ENCODE measurements around the gene UBALD2. TPM values are rescaled to one million over a fixed set of nuclear protein-coding genes. Genes with fewer than 3 reads are reported as not detected.
"Not testable (repeated sequence)": the region's sequence is repeated elsewhere in the genome, so short reads cannot be mapped to it uniquely, and the experiment has no call there.

Gene UBALD2
- total RNA-seq, 2 donors from 2014 or later, result 75.6 to 113 TPM

- DNase-seq (no peak), ATAC-seq (no peak)
These were observed 4.5 kb upstream of the UBALD2 start for GRCh38 chr17:76260669-76261068.

GRCh38 chr17:76261421-76262215 is 3.5 kb upstream of the UBALD2 start:
- DNase-seq (peak in 1 of 2 donors; percentile 29), ATAC-seq (no peak)
- intact Hi-C loops (cut with DNase I, micrococcal nuclease), result no loop called here

More at GRCh38 chr17:76260669-76261068, 4.5 kb upstream of the UBALD2 start:
- intact Hi-C loops (cut with DNase I, micrococcal nuclease), result no loop called here

GRCh38 chr17:76262732-76263344 is 2.3 kb upstream of the UBALD2 start:
- ATAC-seq (peak; percentile 54), DNase-seq (peak; percentile 81 to 86)
- intact Hi-C loops (cut with DNase I, micrococcal nuclease), result no loop called here

GRCh38 chr17:76263896-76264295 is 1.3 kb upstream of the UBALD2 start:
- no peak for DNase-seq
- no peak for ATAC-seq

GRCh38 chr17:76264425-76264754 is 758 bp upstream of the UBALD2 start:
- intact Hi-C loops (cut with DNase I, micrococcal nuclease), result no loop called here
- DNase-seq (no peak), ATAC-seq (no peak)

More at GRCh38 chr17:76263896-76264295, 1.3 kb upstream of the UBALD2 start:
- intact Hi-C loops (cut with DNase I, micrococcal nuclease), result no loop called here

- DNase-seq (peak in 1 of 2 donors; percentile 81), ATAC-seq (peak; percentile 23)
- intact Hi-C loops (cut with DNase I, micrococcal nuclease), result no loop called here
These were observed 586 bp downstream of the UBALD2 start for GRCh38 chr17:76265624-76266243.

- intact Hi-C loops (cut with DNase I, micrococcal nuclease), result no loop called here
- DNase-seq (peak in 1 of 2 donors; percentile 48), ATAC-seq (peak; percentile 21)
These were observed 1.2 kb downstream of the UBALD2 start for GRCh38 chr17:76266244-76266938.

GRCh38 chr17:76267051-76267576 is 2.0 kb downstream of the UBALD2 start:
- no peak for ATAC-seq
- intact Hi-C loops (cut with DNase I, micrococcal nuclease), result no loop called here
- DNase-seq, result no peak

- ATAC-seq; intact Hi-C loops (cut with DNase I, micrococcal nuclease); DNase-seq: not testable (repeated sequence)
These were observed 2.4 kb downstream of the UBALD2 start for GRCh38 chr17:76267581-76268001.

- intact Hi-C loops (cut with DNase I, micrococcal nuclease), result no loop called here
- DNase-seq (peak; percentile 70 to 87), ATAC-seq (no peak)
These were observed 3.0 kb downstream of the UBALD2 start for GRCh38 chr17:76268015-76268749.

- peak in 1 of 2 donors; percentile 29 for DNase-seq
- ATAC-seq, result no peak
- intact Hi-C loops (cut with DNase I, micrococcal nuclease), result no loop called here
These were observed 4.1 kb downstream of the UBALD2 start for GRCh38 chr17:76268991-76269981.

- ATAC-seq, result no peak
- intact Hi-C loops (cut with DNase I, micrococcal nuclease), result loop anchor here in 1 of 2 donors (10.0 kb wide), 1 partner anchor 145 kb away; no protein-coding TSS in a partner anchor
- peak in 1 of 2 donors; percentile 26 for DNase-seq
These were observed 5.0 kb downstream of the UBALD2 start for GRCh38 chr17:76270127-76270592.

- ATAC-seq (peak; percentile 9), DNase-seq (peak in 1 of 2 donors; percentile 36)
- intact Hi-C loops (cut with DNase I, micrococcal nuclease), result loop anchor here in 1 of 2 donors (10.0 kb wide), 1 partner anchor 146 kb away; no protein-coding TSS in a partner anchor
These were observed 5.9 kb downstream of the UBALD2 start for GRCh38 chr17:76270770-76271668.

- peak; percentile 50 for ATAC-seq
- DNase-seq, result peak; percentile 64 to 73
- intact Hi-C loops (cut with DNase I, micrococcal nuclease), result loop anchor here in 1 of 2 donors (10.0 kb wide), 1 partner anchor 147 kb away; no protein-coding TSS in a partner anchor
These were observed 6.8 kb downstream of the UBALD2 start for GRCh38 chr17:76271669-76272540.

Measured in left colon (tissue), 2 donors.